Thyroid gland (tissue), 4 donors: Measurements from ENCODE around the gene TMEM217.

Experiments
- CTCF ChIP-seq, 6 experiments: fragments of 200-600 bp in 3 of 6; fragments of 450-650 bp in 3 of 6; sonication (generic) in 3 of 6; IDR thresholded peaks; one replicate each; pipeline ENCODE4 v1.5.1; 2016 to 2019; ENCODE audit warnings: antibody characterized with exemption in 6 of 6, mild to moderate bottlenecking in 2 of 6, inconsistent platforms in 1 of 6, moderate library complexity in 1 of 6
- POLR2A ChIP-seq, 2 donors: fragments of 450-650 bp; IDR thresholded peaks; one replicate each; pipeline ENCODE4 v1.6.1; 2017; ENCODE audit warnings: antibody characterized with exemption in 2 of 2, mild to moderate bottlenecking in 2 of 2, moderate library complexity in 1 of 2

- TF ChIP-seq CTCF (IDR thresholded peaks at IDR 0.05) (no peak), POLR2A (IDR thresholded peaks at IDR 0.05) (no peak)
Measured at GRCh38 chr6:37253486-37254007, 4.4 kb downstream of the TMEM217 start.
